Tibial artery (tissue), 4 donors: ENCODE data around the gene TBC1D7.

Experiments used
- DNase-seq, 2 donors: peaks; one replicate each; pipeline ENCODE4 v3.0.0-alpha.2; 2019
- H3K27ac ChIP-seq, 2 donors: fragments of 200-600 bp; sonication (generic) in 1 of 2; 1 replicate in 1 of 2; 2 replicates in 1 of 2; pipeline ENCODE4 v1.5.1; 2018 to 2019; ENCODE audit warnings: mild to moderate bottlenecking in 1 of 2
- H3K27me3 ChIP-seq, 2 donors: fragments of 200-600 bp; sonication (generic) in 1 of 2; one replicate each; pipeline versions ENCODE4 v1.5.1 to v1.6.0; 2016 to 2019
- H3K36me3 ChIP-seq, 3 donors: fragments of 200-600 bp; sonication (generic) in 2 of 3; one replicate each; pipeline ENCODE4 v1.5.1; 2016 to 2019; ENCODE audit warnings: mild to moderate bottlenecking in 2 of 3
- H3K4me1 ChIP-seq, 4 donors: fragments of 200-600 bp; sonication (generic) in 2 of 4; 1 replicate in 3 of 4; 2 replicates in 1 of 4; pipeline ENCODE4 v1.5.1; 2016 to 2019
- H3K4me3 ChIP-seq, 2 donors: fragments of 200-600 bp; sonication (generic) in 1 of 2; 1 replicate in 1 of 2; 2 replicates in 1 of 2; pipeline ENCODE4 v1.5.1; 2018 to 2019; ENCODE audit warnings: mild to moderate bottlenecking in 2 of 2
- H3K9me3 ChIP-seq, 3 donors: fragments of 200-600 bp; sonication (generic) in 1 of 3; one replicate each; pipeline ENCODE4 v1.5.1; 2016 to 2019
- intact Hi-C: fragments of 100-400 bp; cut with DNase I; formaldehyde crosslinking; loops from one replicate; pipeline ENCODE4 v1.15.0; 2023; ENCODE audit warnings: low total_unique reads
- TF ChIP-seq, protein P1 (sequence below), 2 experiments: fragments of 200-600 bp in 1 of 2; fragments of 450-650 bp in 1 of 2; IDR thresholded peaks; one replicate each; pipeline ENCODE4 v1.5.1; 2017 to 2019; ENCODE audit warnings: antibody characterized with exemption in 2 of 2, mild to moderate bottlenecking in 1 of 2, moderate library complexity in 1 of 2

Gene TBC1D7

GRCh38 chr6:13260831-13261230, 67.5 kb downstream of the TBC1D7 start:
- intact Hi-C loops, result no loop called here
- peaks cover 0 to 6% (median 0%) of the 10 kb centered on the region in 4 donors for H3K4me1 ChIP-seq
- no peak overlapping the region for H3K4me3 ChIP-seq
- no peak overlapping the region for H3K27ac ChIP-seq
- H3K9me3 ChIP-seq, result peaks cover 0 to 13% (median under 1%) of the 10 kb centered on the region in 3 donors
- no peaks in the 10 kb centered on the region for H3K27me3 ChIP-seq
- TF ChIP-seq, protein P1, sequence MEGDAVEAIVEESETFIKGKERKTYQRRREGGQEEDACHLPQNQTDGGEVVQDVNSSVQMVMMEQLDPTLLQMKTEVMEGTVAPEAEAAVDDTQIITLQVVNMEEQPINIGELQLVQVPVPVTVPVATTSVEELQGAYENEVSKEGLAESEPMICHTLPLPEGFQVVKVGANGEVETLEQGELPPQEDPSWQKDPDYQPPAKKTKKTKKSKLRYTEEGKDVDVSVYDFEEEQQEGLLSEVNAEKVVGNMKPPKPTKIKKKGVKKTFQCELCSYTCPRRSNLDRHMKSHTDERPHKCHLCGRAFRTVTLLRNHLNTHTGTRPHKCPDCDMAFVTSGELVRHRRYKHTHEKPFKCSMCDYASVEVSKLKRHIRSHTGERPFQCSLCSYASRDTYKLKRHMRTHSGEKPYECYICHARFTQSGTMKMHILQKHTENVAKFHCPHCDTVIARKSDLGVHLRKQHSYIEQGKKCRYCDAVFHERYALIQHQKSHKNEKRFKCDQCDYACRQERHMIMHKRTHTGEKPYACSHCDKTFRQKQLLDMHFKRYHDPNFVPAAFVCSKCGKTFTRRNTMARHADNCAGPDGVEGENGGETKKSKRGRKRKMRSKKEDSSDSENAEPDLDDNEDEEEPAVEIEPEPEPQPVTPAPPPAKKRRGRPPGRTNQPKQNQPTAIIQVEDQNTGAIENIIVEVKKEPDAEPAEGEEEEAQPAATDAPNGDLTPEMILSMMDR (IDR thresholded peaks at IDR 0.05), result no peak
- peaks cover 4 to 15% (median 5%) of the 10 kb centered on the region in 3 donors for H3K36me3 ChIP-seq
- no peak for DNase-seq

DNA sequence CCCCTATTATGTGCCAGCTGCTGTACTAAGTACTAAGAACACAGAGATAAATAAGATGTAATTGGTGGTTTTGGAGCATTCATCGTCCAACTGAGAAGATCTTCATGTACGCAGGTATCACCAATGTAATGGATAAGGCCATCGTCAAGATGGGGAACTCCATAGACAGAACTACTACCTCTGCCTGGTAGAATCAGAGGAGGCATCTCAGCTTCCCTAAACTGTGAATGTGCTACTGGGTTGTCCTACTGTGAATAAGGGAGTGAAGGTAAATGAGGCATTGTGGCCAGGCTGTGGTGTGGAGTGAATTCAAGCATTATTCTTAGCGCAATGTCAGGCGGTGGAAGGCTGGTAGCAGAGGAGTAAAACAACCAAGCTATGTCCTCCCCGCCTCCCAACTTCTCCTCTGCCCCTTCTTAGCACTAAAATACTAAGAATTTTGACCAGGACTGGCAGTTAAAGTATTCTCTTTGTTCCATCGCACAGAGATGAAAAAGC, 68.2 kb downstream of the TBC1D7 start:
- TF ChIP-seq, protein P1 (IDR thresholded peaks at IDR 0.05), result no peak
- H3K36me3 ChIP-seq, result peaks cover 10 to 22% (median 10%) of the 10 kb centered on the region in 3 donors
- no peak for DNase-seq
- H3K27me3 ChIP-seq, result no peaks in the 10 kb centered on the region
- peaks cover 0 to 17% (median 3%) of the 10 kb centered on the region in 3 donors for H3K9me3 ChIP-seq
- H3K27ac ChIP-seq, result no peak overlapping the region
- intact Hi-C loops, result no loop called here
- peaks cover 0 to 6% (median 0%) of the 10 kb centered on the region in 4 donors for H3K4me1 ChIP-seq
- no peak overlapping the region for H3K4me3 ChIP-seq

- H3K27ac ChIP-seq, result no peak overlapping the region
- H3K4me3 ChIP-seq, result no peak overlapping the region
- DNase-seq, result no peak
- TF ChIP-seq, protein P1 (IDR thresholded peaks at IDR 0.05), result no peak
- H3K27me3 ChIP-seq, result no peaks in the 10 kb centered on the region
- H3K9me3 ChIP-seq, result peaks cover 0 to 17% (median 3%) of the 10 kb centered on the region in 3 donors
- peaks cover 0 to 6% (median 0%) of the 10 kb centered on the region in 4 donors for H3K4me1 ChIP-seq
- intact Hi-C loops, result no loop called here
- peaks cover 10 to 30% (median 15%) of the 10 kb centered on the region in 3 donors for H3K36me3 ChIP-seq
Measured at GRCh38 chr6:13259393-13259792, 68.9 kb downstream of the TBC1D7 start.

- H3K9me3 ChIP-seq, result peaks cover 0 to 17% (median 3%) of the 10 kb centered on the region in 3 donors
- H3K27me3 ChIP-seq, result no peaks in the 10 kb centered on the region
- H3K4me3 ChIP-seq, result no peak overlapping the region
- TF ChIP-seq, protein P1 (IDR thresholded peaks at IDR 0.05), result no peak
- no peak for DNase-seq
- H3K4me1 ChIP-seq, result peaks cover 0 to 6% (median 0%) of the 10 kb centered on the region in 4 donors
- H3K27ac ChIP-seq, result no peak overlapping the region
- H3K36me3 ChIP-seq, result peaks cover 13 to 39% (median 21%) of the 10 kb centered on the region in 3 donors
- intact Hi-C loops, result no loop called here
Measured at GRCh38 chr6:13256266-13257001, 71.9 kb downstream of the TBC1D7 start.
